HL-60/S4 treated with retinoic acid at 250 ng/mL for 4 days and 3 days (cell line): Measurements from ENCODE around the gene SYNM.

Source experiments
- in situ Hi-C: fragments of 300-500 bp; cut with MboI; formaldehyde crosslinking; loops from 2 replicates; pipeline ENCODE4 v1.7.0; 2022; ENCODE audit warnings: low sequenced_read_pairs

SYNM gene, protein sequence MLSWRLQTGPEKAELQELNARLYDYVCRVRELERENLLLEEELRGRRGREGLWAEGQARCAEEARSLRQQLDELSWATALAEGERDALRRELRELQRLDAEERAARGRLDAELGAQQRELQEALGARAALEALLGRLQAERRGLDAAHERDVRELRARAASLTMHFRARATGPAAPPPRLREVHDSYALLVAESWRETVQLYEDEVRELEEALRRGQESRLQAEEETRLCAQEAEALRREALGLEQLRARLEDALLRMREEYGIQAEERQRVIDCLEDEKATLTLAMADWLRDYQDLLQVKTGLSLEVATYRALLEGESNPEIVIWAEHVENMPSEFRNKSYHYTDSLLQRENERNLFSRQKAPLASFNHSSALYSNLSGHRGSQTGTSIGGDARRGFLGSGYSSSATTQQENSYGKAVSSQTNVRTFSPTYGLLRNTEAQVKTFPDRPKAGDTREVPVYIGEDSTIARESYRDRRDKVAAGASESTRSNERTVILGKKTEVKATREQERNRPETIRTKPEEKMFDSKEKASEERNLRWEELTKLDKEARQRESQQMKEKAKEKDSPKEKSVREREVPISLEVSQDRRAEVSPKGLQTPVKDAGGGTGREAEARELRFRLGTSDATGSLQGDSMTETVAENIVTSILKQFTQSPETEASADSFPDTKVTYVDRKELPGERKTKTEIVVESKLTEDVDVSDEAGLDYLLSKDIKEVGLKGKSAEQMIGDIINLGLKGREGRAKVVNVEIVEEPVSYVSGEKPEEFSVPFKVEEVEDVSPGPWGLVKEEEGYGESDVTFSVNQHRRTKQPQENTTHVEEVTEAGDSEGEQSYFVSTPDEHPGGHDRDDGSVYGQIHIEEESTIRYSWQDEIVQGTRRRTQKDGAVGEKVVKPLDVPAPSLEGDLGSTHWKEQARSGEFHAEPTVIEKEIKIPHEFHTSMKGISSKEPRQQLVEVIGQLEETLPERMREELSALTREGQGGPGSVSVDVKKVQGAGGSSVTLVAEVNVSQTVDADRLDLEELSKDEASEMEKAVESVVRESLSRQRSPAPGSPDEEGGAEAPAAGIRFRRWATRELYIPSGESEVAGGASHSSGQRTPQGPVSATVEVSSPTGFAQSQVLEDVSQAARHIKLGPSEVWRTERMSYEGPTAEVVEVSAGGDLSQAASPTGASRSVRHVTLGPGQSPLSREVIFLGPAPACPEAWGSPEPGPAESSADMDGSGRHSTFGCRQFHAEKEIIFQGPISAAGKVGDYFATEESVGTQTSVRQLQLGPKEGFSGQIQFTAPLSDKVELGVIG (N-terminal part only)

GRCh38 chr15:99104788-99105513 is at the start of gene SYNM:
Gene SYNM, plus strand, starts transcription at chr15:99105080. Its CDS starts 120 bp downstream, at chr15:99105200.
- in situ Hi-C loops, result no loop called here

DNA sequence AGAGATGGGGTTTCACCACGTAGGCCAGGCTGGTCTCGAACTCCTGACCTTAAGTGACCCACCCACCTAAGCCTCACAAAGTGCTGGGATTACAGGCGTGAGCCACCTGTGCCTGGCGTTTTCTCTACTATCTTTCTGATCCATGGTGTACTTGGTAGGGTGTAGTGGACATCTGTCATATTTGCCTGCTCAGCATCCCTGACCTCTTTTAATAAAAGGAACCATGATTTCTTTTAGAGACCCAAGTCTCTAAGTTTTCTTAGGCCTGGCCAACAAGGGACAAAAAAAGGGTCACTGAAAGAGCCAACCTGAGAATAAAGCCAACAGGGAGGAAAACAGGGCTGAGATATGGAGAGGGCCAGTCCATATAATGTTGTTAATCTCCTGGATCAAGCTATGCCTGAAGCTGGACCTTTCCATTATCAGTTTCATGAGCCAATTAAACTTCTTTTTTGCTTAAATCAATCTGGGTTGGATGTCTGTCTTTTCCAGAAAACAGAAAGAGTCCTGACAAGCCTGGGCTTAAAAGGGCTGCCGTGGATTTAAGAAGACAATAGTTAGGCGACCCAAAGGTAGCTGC is 49.2 kb upstream of the SYNM start:
- in situ Hi-C loops, result no loop called here

DNA sequence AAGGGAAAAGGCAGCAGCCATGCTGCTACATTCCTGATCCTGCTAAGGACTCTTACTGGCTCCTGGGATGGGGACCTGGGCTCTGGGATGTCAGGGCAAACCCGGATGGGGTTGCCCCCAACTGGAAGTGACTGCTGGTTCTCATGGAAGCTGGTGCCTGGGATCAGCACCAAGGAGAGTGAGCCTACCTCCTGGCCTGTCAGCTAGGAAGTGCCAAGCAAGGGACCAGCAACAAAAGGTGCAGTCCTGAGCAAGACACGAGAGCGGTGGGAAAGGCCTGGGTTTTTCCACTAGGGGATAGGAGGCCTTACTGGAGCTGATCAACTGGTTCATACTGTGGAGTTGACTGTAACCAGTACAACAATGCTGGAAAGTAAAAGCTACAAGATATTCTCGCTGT is 47.9 kb upstream of the SYNM start:
- in situ Hi-C loops, result no loop called here

DNA sequence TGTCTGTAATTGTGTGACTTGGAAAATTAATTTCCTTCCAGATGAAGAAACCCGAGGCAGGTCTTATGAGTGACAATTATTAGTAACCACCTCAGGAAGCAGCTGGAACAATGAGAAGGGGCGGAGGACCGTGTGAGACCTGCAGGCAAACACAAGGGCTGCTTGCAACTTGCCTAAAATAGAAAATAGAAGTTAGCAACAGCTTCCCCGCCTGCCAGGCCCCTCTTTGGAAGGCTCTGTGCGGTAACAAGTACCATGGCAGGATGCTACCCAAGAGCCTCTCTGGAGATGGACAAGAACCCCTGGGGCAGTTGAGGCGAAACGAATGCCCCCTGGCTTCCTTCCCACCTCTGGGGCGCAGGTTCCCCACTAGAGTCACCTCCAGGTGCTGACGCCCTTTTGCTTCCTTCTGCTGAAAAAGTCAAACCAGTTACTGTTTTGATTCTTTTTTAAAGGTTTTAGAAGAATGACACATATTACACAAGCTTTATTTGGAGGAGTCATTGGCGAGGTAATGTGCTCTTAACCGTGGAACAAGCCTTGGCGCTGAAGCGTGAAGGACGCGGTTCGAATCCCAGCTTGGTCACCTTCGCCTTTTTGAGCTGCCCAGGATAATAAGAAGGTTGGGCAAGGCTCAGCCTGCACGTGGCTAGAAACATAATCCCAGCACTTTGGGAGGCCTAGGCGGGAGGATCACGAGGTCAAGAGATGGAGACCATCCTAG is 47.0 kb upstream of the SYNM start:
- in situ Hi-C loops, result no loop called here

DNA sequence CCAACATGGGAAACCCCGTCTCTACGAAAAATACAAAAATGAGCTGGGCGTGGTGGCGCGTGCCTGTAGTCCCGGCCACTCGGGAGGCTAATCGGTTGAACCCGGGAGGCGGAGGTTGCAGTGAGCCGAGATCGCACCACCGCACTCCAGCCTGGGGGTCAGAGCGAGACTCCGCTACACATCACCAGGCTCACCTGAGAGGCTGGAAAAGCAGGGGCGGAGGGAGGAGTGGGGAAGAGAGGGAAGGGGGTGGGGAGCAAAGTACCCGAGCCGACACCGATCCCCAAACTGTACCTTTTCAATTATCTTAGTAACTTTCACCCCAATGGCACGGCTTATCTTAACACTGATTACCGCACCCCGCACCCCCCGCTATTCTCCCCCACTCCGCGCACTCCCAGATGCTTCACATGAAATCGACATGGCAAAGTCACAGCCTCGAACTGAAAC is 46.4 kb upstream of the SYNM start:
- in situ Hi-C loops, result no loop called here

DNA sequence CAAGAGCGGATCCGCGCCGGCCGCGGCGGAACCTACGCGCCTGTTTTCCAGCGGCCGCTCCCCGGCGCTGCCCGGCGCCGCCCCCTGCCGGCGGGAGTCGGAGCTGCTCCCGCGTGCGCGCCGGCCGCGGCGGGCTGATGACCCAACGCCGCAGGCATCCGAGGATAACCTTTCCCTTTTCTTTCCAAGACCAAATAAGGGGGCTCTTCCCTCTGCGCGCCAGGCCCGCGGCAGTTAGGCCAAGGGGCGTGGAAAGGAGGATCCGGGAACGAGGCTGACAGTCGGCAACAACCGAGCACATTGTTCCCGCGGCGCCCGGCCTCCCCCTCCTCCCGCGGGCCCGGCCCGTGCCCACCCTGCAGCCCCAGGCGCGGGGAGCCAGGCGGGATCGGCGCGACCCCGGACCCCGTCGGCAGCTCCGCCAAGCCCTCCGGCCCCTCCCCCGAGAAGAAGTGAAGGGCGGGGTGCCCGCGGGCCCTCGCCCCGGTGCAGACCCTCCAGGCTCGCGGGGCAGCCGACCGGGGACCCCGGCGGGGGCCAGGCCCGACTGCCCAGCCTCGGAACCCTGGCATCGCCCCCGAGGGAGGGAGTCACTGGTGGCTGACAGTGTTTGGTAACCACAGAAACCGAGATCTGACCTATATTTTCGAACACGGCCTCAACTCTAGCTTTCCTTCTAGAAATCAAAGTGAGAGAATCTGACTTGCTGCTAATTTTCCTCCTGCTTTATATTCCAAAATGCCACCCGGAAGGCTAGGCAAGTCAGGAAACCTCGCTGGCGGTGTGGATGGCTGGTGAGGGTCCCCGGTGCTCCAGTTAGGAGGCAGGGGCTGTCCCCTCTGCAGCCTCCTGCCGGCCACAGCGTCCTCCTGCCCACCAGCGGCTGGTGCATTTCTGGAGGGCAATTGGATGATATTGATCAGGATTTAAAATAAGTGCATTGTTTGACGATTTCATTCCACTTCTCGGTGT is 45.6 kb upstream of the SYNM start:
- in situ Hi-C loops, result no loop called here

DNA sequence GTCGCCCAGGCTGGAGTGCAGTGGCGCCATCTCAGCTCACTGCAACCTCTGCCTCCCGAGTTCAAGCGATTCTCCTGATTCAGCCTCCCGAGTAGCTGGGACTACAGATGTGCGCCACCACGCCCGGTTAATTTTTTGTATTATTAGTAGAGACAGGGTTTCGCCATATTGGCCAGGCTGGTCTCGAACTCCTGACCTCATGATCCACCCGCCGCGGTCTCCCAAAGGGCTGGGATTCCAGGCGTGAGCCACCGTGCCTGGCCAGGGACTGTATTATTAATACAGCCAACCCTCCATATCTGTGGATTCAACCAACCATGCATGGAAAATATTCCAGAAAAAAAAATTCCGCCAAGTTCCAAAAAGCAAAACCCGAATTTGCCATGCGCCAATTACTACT is 44.7 kb upstream of the SYNM start:
- in situ Hi-C loops, result loop anchor here (10.0 kb wide), 1 partner anchor 405 kb away; no protein-coding TSS in a partner anchor

DNA sequence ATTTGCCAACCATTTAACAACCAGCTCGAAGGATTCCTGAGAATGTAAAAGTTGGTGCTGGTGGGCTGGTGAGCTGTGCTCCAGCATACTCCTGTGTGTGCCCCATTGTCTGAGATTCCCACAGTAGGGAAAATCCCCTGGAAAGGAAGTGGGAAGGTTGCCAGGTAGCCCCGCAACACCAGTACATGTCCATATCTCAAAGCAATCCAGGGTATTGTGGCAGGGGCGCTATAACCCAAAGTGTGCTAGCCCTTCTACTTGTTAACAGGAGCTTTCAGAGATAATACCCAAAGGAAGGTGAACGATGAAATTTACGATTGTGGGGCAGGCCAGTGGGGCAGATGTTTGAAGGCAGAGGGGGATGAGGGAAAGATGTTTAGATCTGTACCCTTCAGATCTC is 42.7 kb upstream of the SYNM start:
- in situ Hi-C loops, result loop anchor here (10.0 kb wide), 1 partner anchor 407 kb away; no protein-coding TSS in a partner anchor

- in situ Hi-C loops, result loop anchor here (10.0 kb wide), 1 partner anchor 413 kb away; no protein-coding TSS in a partner anchor
These were observed 36.7 kb upstream of the SYNM start for GRCh38 chr15:99068186-99068585.

GRCh38 chr15:99070208-99070607 is 34.7 kb upstream of the SYNM start:
- in situ Hi-C loops, result loop anchor here (10.0 kb wide), 1 partner anchor 625 kb away; no protein-coding TSS in a partner anchor

DNA sequence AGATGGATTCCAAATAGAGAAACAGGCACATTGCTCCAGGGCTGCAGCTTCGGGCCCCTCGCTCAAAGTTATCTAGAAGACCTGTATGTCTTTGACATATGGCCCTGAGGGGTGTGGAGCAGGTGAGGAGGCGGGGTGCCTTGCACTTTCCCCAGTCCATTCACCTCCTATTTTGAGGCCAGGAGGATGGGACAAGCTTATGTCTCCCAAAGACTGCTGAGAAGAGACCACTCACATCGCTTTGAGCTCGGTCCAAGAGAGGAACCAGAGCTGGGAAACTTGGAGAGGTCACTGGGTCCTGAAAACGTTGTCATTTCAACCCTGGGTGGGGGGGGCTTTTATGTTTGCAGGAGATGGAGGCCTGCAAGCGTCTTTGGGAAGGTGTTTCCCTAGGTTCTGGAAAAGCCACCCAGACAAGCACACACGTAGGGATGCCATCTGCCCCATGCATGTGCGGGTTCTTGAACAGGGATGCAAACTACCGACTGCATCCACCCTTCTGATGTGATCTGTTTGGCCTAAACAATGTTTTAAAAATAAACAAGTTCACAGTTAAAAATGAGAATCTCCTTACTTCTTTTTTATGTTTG is 33.7 kb upstream of the SYNM start:
- in situ Hi-C loops, result loop anchor here (10.0 kb wide), 1 partner anchor 626 kb away; no protein-coding TSS in a partner anchor

DNA sequence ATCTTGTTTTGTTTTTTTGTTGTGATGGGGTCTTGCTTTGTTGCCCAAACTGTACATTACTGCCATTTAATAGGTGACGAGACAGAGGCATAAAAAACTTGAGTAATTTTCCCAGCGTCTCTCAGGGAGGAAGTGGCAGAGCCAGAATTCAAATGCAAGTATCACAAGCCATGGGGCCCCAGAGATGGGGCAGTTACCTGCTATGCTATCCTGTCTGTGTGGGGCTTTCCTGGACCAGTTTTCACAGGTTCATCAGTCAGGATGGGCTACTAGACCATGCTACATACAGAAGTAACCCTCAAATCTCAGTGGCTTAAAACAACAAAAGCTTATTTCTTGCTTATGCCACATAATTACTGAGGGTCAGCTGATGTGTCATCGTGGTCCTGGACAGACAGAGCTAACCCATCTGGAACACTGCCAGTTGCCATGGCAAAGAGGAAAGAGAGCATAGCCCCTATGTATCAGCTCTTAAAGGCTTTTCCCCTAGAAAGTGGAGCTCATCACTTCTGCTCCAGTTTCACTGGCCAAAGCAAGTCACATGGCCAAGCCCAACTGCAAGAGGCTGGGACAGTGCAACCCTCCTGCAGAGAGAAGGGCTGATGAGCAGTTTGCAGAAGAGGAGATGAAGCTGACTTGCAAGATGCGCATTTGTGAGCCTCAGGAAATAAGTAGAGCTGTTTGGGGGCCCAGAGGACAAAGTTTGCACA is 31.7 kb upstream of the SYNM start:
- in situ Hi-C loops, result loop anchor here (10.0 kb wide), 1 partner anchor 628 kb away; no protein-coding TSS in a partner anchor

DNA sequence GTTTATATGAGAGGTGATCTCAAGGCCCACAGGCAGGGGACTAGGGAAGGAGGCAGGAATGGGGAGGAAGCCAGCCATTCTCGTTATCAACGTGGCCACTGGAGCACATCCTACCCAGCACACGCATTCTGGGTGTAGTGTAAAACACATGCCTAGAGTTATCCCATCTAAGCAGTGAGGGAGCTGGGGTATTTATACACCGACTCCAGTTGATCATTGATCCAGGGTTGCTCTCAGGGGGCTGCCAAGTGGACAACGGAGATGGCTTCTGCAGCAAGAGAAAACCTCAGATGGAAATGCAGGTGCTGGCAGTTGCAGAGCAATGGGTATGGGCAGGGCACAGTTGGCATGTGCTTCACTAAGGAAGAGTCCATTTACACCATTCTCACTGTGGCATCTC is 30.4 kb upstream of the SYNM start:
- in situ Hi-C loops, result loop anchor here (10.0 kb wide), 1 partner anchor 630 kb away; no protein-coding TSS in a partner anchor

DNA sequence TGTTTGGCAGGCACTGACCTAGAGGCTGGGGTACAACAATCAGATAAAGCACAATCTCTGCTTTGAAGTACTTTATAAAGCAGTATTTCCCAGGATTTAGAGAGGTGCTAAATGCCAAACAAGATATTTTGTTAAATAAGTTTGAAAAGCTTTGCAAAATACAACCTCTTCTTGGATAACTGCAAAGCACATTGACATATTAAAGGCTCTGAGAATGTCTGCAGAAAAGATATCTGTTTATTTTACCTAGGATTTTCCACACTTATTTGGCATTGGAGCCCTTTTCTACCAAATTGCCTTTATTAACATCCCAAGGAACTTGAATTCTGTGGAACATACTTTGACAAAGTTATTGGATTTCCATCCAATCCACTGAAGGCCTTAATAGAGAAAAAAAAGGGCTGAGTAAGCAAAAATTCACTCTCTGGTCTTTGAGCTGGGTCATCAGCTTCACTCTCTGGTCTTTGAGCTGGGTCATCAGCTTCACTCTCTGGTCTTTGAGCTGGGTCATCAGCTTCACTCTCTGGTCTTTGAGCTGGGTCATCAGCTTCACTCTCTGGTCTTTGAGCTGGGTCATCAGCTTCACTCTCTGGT is 29.7 kb upstream of the SYNM start:
- in situ Hi-C loops, result loop anchor here (10.0 kb wide), 1 partner anchor 630 kb away; no protein-coding TSS in a partner anchor

GRCh38 chr15:99076109-99076508 is 28.8 kb upstream of the SYNM start:
- in situ Hi-C loops, result loop anchor here (10.0 kb wide), 1 partner anchor 631 kb away; no protein-coding TSS in a partner anchor
